ENCODE results near the gene INAVA.

The INAVA gene

GRCh38 chr1:200894712-200895442, at the start of gene INAVA:
Gene INAVA (plus strand): TSS chr1:200894900. CDS start chr1:200898401, 3,501 bp downstream.
- DNase-seq: no peak

GRCh38 chr1:200845360-200845759, 49.3 kb upstream of the INAVA start:
- no peak for DNase-seq

GRCh38 chr1:200846398-200846797, 48.3 kb upstream of the INAVA start:
- no peak for DNase-seq

- no peak for DNase-seq
Observed at GRCh38 chr1:200849430-200849829, 45.3 kb upstream of the INAVA start.

- no peak for DNase-seq
Observed at GRCh38 chr1:200850554-200850953, 44.1 kb upstream of the INAVA start.

- DNase-seq: no peak
Observed at GRCh38 chr1:200856716-200857357, 37.9 kb upstream of the INAVA start.

GRCh38 chr1:200857804-200858203, 36.9 kb upstream of the INAVA start:
- no peak for DNase-seq

- DNase-seq: no peak
Observed at GRCh38 chr1:200861937-200862647, 32.6 kb upstream of the INAVA start.

GRCh38 chr1:200862713-200863415, 31.8 kb upstream of the INAVA start:
- no peak for DNase-seq

- DNase-seq: no peak
Observed at GRCh38 chr1:200866116-200866515, 28.6 kb upstream of the INAVA start.

GRCh38 chr1:200866521-200866920, 28.2 kb upstream of the INAVA start:
- DNase-seq: no peak

GRCh38 chr1:200867018-200867811, 27.5 kb upstream of the INAVA start:
- no peak for DNase-seq

GRCh38 chr1:200869376-200869752, 25.3 kb upstream of the INAVA start:
- no peak for DNase-seq

- DNase-seq: no peak
Observed at GRCh38 chr1:200869753-200870391, 24.8 kb upstream of the INAVA start.

- no peak for DNase-seq
Observed at GRCh38 chr1:200872446-200873115, 22.1 kb upstream of the INAVA start, which contains the start of gene GPR25. Gene GPR25 (plus strand): TSS chr1:200872981. CDS start chr1:200873038, 57 bp downstream.

- no peak for DNase-seq
Observed at GRCh38 chr1:200873116-200873670, 21.5 kb upstream of the INAVA start.

- no peak for DNase-seq
Observed at GRCh38 chr1:200873671-200874397, 20.9 kb upstream of the INAVA start.

GRCh38 chr1:200874694-200875093, 20.0 kb upstream of the INAVA start:
- no peak for DNase-seq

GRCh38 chr1:200875416-200875815, 19.3 kb upstream of the INAVA start:
- no peak for DNase-seq

GRCh38 chr1:200877010-200877409, 17.7 kb upstream of the INAVA start:
- no peak for DNase-seq

All from activated CD4-positive, alpha-beta T cell treated with anti-CD3 and anti-CD28 coated beads for 1 hour (primary cell).